ENCODE data around the gene DCHS2. TPM values are rescaled to one million over a fixed set of nuclear protein-coding genes. Genes with fewer than 3 reads are reported as not detected.
A peak's percentile ranks its signal among the peaks of the same experiment; 100 is the strongest.

Gene DCHS2
- total and polyA plus RNA-seq, 2 experiments from 2014 or later: 0.12 to 1.7 TPM

DNA sequence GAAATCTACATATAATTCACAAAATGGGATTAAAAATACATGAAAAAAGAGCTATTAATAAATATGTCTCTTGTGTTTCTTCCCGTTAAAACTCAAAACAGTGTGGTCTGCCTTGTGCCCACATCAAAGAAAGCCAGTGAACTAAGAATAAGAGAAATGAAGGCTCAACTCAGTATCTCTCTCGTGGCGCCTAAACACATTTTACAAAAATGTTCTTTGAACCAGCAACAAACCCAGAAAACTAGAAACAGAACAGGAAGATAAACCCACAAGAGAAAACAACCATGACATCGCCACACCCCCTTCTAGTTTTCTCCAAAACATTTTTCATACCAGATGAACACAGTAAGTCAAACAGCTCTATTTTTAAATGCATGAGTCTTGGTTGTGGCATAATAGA is 130.1 kb downstream of the DCHS2 start:
- no peaks in the 10 kb centered on the region for H3K79me2 ChIP-seq
- no peak overlapping the region for H2AFZ ChIP-seq
- TF ChIP-seq EZH2phosphoT487 (IDR thresholded peaks at IDR 0.05; ENCODE audit: low read depth, severe bottlenecking, unreplicated experiment): no peak
- TF ChIP-seq, protein P1, sequence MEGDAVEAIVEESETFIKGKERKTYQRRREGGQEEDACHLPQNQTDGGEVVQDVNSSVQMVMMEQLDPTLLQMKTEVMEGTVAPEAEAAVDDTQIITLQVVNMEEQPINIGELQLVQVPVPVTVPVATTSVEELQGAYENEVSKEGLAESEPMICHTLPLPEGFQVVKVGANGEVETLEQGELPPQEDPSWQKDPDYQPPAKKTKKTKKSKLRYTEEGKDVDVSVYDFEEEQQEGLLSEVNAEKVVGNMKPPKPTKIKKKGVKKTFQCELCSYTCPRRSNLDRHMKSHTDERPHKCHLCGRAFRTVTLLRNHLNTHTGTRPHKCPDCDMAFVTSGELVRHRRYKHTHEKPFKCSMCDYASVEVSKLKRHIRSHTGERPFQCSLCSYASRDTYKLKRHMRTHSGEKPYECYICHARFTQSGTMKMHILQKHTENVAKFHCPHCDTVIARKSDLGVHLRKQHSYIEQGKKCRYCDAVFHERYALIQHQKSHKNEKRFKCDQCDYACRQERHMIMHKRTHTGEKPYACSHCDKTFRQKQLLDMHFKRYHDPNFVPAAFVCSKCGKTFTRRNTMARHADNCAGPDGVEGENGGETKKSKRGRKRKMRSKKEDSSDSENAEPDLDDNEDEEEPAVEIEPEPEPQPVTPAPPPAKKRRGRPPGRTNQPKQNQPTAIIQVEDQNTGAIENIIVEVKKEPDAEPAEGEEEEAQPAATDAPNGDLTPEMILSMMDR (IDR thresholded peaks at IDR 0.05; ENCODE audit: poor library complexity): no peak
- no peak for TF ChIP-seq EZH2 (IDR thresholded peaks at IDR 0.05; ENCODE audit: borderline replicate concordance)
- no peaks in the 10 kb centered on the region for H4K20me1 ChIP-seq (ENCODE audit: insufficient read depth, poor library complexity, severe bottlenecking)
- no peaks in the 10 kb centered on the region for H3K4me1 ChIP-seq (ENCODE audit: insufficient read depth)
- 82% methylated on average over 4 of the region's 4 CpGs for WGBS (ENCODE audit: low lambda C conversion rate, missing lambda C conversion rate)
- no peaks in the 10 kb centered on the region for H3K36me3 ChIP-seq (replicated peaks; ENCODE audit: insufficient read depth, low read depth)
- H3K9me2 ChIP-seq (replicated peaks; ENCODE audit: insufficient read depth): no peaks in the 10 kb centered on the region
- H3K27me3 ChIP-seq: no peaks in the 10 kb centered on the region
- no peak overlapping the region for H3K27ac ChIP-seq
- H3K9me3 ChIP-seq (ENCODE audit: low read depth): no peaks in the 10 kb centered on the region
- H3K4me3 ChIP-seq: no peak overlapping the region
- H3K4me2 ChIP-seq: no peak overlapping the region
- no peak for DNase-seq (ENCODE audit: low spot score)

DNA sequence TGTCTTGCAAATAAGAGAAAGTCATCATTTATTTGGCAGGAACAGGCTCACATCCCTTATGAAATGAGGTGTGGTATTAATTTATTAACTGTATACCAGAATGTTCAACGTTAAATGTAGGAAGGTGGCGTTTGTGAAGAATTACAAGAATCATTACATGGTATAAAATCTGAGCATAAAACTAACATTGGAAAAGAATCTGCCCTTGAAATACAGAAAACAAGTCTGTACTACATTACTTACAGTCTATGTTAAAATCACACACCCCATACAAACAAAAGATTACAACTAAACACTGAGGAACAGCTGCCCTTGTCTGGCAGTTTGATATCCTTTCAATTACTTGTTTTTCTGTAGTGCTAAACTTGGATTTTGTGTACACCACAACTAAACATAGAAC is 131.1 kb downstream of the DCHS2 start:
- DNase-seq (ENCODE audit: low spot score): no peak
- Histone ChIP-seq H3K36me3 (replicated peaks; ENCODE audit: insufficient read depth, low read depth) (no peaks in the 10 kb centered on the region), H3K27me3 (no peaks in the 10 kb centered on the region), H3K4me2 (no peak overlapping the region), H3K79me2 (no peaks in the 10 kb centered on the region), H4K20me1 (ENCODE audit: insufficient read depth, poor library complexity, severe bottlenecking) (no peaks in the 10 kb centered on the region), H3K4me1 (ENCODE audit: insufficient read depth) (no peaks in the 10 kb centered on the region), H3K4me3 (no peak overlapping the region), H3K27ac (no peak overlapping the region), H3K9me2 (replicated peaks; ENCODE audit: insufficient read depth) (no peaks in the 10 kb centered on the region), H2AFZ (no peak overlapping the region), H3K9me3 (ENCODE audit: low read depth) (no peaks in the 10 kb centered on the region)
- TF ChIP-seq, protein P1 (IDR thresholded peaks at IDR 0.05; ENCODE audit: poor library complexity): no peak
- TF ChIP-seq EZH2phosphoT487 (IDR thresholded peaks at IDR 0.05; ENCODE audit: low read depth, severe bottlenecking, unreplicated experiment) (no peak), EZH2 (IDR thresholded peaks at IDR 0.05; ENCODE audit: borderline replicate concordance) (no peak)
- 40% methylated on average over 2 of the region's 2 CpGs for WGBS (ENCODE audit: low lambda C conversion rate, missing lambda C conversion rate)

DNA sequence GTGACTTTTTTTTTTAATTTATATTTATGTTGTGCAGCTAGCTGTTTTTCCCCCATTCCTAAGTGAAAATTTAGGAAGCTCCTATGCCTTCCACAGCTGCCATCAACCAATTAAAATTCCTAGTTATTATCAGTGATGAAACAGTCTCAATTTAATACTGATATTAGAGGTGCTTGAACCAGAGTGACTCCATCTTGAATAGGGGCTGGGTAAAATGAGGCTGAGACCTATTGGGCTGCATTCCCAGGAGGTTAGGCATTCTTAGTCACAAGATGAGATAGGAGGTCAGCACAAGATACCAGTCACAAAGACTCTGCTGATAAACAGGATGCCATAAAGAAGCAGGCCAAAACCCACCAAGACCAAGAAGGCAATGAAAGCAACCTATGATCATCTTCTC is 136.7 kb downstream of the DCHS2 start:
- DNase-seq (ENCODE audit: low spot score): no peak
- H3K27me3 ChIP-seq: no peaks in the 10 kb centered on the region
- H3K4me2 ChIP-seq: no peak overlapping the region
- no peak overlapping the region for H2AFZ ChIP-seq
- H4K20me1 ChIP-seq (ENCODE audit: insufficient read depth, poor library complexity, severe bottlenecking): no peaks in the 10 kb centered on the region
- no peaks in the 10 kb centered on the region for H3K4me1 ChIP-seq (ENCODE audit: insufficient read depth)
- H3K27ac ChIP-seq: no peak overlapping the region
- TF ChIP-seq EZH2phosphoT487 (IDR thresholded peaks at IDR 0.05; ENCODE audit: low read depth, severe bottlenecking, unreplicated experiment): no peak
- no peak for TF ChIP-seq EZH2 (IDR thresholded peaks at IDR 0.05; ENCODE audit: borderline replicate concordance)
- TF ChIP-seq, protein P1 (IDR thresholded peaks at IDR 0.05; ENCODE audit: poor library complexity): no peak
- no peaks in the 10 kb centered on the region for H3K36me3 ChIP-seq (replicated peaks; ENCODE audit: insufficient read depth, low read depth)
- no peaks in the 10 kb centered on the region for H3K9me2 ChIP-seq (replicated peaks; ENCODE audit: insufficient read depth)
- no peaks in the 10 kb centered on the region for H3K9me3 ChIP-seq (ENCODE audit: low read depth)
- no peak overlapping the region for H3K4me3 ChIP-seq
- no peaks in the 10 kb centered on the region for H3K79me2 ChIP-seq

DNA sequence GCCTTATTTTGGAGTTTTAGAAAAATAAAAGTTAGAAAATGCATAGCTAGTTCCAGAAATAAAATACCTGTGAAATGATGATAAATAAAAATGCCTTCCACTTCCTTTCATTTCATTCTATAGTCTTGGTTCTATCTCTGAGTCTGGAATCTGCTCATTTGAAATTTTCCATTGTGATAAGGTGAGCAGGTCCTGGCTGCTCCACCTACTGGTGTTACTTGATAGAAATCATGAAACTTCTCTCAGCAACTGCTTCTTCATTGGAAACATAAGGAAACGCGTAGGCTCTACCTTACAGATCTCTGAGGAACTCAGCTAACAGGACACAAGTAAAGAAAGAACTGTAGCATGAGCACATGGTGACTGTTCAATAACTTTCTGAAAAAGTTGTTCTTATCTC is 141.8 kb downstream of the DCHS2 start:
- peak; percentile 46 for DNase-seq (ENCODE audit: low spot score)
- H3K4me1 ChIP-seq (ENCODE audit: insufficient read depth): no peaks in the 10 kb centered on the region
- H3K9me3 ChIP-seq (ENCODE audit: low read depth): no peaks in the 10 kb centered on the region
- H4K20me1 ChIP-seq (ENCODE audit: insufficient read depth, poor library complexity, severe bottlenecking): no peaks in the 10 kb centered on the region
- H3K4me3 ChIP-seq: no peak overlapping the region
- H3K27ac ChIP-seq: no peak overlapping the region
- no peaks in the 10 kb centered on the region for H3K36me3 ChIP-seq (replicated peaks; ENCODE audit: insufficient read depth, low read depth)
- TF ChIP-seq, protein P1 (IDR thresholded peaks at IDR 0.05; ENCODE audit: poor library complexity): peak; percentile 52
- no peak for TF ChIP-seq EZH2phosphoT487 (IDR thresholded peaks at IDR 0.05; ENCODE audit: low read depth, severe bottlenecking, unreplicated experiment)
- no peak overlapping the region for H2AFZ ChIP-seq
- no peaks in the 10 kb centered on the region for H3K79me2 ChIP-seq
- H3K9me2 ChIP-seq (replicated peaks; ENCODE audit: insufficient read depth): no peaks in the 10 kb centered on the region
- WGBS (ENCODE audit: low lambda C conversion rate, missing lambda C conversion rate): 75% methylated on average over 2 of the region's 2 CpGs
- no peaks in the 10 kb centered on the region for H3K27me3 ChIP-seq
- no peak overlapping the region for H3K4me2 ChIP-seq
